Forelimb muscle (tissue), 1 donor: Measurements from ENCODE around the gene LBX1. TPM values are rescaled to one million over a fixed set of nuclear protein-coding genes. Genes with fewer than 3 reads are reported as not detected.

Experiments used
- DNase-seq: peaks from one replicate; pipeline ENCODE4 v3.0.0-alpha.2; 2013; ENCODE audit warnings: low read depth
- polyA plus RNA-seq: library from polyadenylated mRNA; unstranded; fragments of 120-200 nt; gene quantifications from one replicate; pipeline ENCODE4 v1.2.1, GENCODE V29; 2013; ENCODE audit not compliant: insufficient read length

Gene LBX1, protein sequence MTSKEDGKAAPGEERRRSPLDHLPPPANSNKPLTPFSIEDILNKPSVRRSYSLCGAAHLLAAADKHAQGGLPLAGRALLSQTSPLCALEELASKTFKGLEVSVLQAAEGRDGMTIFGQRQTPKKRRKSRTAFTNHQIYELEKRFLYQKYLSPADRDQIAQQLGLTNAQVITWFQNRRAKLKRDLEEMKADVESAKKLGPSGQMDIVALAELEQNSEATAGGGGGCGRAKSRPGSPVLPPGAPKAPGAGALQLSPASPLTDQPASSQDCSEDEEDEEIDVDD
- 9.6 TPM for polyA plus RNA-seq

DNA sequence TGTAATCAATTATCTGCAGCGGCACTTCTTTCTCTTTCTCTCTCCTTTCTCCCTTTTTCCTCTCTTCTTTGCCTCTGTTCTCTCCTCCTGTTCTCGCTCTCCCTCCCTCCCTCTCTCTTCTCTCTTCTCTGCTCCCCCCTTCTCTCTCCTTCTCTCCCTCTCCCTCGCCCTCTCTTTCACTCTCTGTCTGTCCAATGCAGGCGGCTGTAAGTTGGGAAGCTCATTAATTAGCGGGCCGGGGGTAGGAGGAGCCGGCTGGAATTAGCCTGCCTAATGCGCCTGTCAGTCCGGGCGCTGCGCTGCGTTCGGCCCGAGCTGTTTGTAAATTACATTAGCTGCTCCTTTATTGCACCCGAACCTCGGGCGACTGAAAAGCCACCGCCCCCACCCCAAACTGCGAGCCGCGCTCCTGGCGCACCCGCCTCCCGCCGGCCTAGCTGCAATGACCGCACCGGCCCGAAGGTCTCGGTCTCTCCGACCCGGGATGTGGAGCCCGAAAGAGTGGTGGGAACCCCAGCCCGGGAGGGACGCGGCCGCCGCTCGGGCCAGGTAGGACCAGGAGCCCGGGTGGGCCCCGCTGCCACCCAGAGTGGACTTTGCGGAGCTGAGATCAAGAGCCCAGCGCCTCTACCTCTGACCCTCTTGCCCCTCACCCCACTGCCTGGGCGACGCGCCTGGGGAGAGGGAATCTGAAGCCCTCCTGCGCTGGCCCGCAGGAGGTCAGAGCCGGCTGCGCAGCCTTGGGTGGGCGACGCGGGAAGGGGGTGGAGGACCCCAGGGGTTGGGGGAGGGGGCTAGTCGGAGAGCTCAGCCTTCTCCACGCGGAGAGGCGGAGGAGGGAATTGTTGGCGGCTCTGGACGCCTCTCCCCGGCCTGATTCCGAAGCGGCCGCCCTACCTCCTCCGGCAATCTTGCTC is at the start of gene LBX1:
Gene LBX1, minus strand, starts transcription at position 198 of the 917 bp plus-strand sequence. CDS start 648 bp downstream, outside the sequence.
- no peak for DNase-seq

DNA sequence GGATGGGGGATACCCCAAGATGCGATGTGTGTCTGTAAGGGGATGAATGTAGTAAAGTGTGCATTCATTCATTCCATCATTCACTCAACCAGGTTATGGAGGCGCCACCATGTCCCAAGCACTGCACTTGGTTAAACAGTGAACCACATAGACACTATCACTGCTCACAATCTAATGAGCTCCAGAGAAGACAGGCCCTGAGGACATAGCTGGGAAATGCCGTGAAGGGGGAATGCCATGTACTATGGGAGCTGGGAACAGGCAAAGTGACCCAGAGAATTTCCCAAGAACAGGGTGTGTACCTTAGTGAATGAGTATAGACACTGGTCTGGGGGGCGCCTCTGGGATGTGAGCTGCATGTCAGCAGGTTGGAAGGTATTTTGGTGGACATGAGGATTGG is 44.5 kb upstream of the LBX1 start:
- DNase-seq = no peak

DNA sequence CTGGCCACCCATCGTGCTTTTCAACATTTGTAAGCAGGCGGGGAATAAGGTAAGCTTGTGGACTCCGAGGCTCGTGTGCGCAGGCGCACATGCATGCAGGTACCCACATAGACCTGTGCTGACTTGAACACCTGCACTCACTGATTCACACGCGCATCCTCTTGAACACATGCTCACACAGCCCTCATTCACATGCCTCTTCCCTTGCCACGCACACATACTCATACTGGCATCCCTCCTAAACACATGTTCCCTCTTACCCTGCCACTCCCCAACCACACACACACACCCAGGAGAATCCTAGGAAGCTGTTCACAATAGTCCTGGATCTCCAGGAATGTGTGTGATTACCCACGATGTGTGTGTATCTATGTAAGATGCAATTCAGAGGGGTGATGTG is 44.1 kb upstream of the LBX1 start:
- no peak for DNase-seq

DNA sequence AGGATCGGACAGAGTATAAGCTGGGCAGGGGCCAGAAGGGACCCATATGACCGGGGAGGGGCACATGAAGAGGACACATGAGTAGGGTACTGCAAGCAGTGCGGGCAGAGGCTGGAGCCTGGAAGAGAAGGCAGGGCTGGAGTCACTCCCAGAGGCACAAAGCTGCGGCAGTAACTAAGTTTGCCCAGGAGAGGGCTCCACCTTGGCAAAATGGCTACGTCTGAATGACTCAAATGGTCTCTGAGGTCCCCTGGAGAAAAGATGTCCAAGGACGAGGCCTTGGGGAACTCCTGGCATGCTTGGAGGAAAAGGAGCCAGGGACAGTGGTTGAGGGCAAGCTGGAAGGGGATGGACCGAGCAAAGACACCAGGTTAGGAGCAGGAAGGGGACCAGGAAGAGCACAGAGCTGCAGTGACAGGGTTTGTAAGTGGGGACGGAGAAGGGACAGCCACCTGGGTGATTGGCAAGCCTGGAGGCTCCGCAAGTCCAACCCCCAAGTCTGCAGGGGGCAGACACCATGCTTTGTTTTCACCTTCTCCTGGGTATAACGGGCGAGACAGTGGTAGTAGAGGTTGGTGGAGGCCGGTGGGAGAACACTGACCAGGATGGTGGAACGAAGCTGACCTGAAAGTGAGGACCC is 43.1 kb upstream of the LBX1 start:
- no peak for DNase-seq

DNA sequence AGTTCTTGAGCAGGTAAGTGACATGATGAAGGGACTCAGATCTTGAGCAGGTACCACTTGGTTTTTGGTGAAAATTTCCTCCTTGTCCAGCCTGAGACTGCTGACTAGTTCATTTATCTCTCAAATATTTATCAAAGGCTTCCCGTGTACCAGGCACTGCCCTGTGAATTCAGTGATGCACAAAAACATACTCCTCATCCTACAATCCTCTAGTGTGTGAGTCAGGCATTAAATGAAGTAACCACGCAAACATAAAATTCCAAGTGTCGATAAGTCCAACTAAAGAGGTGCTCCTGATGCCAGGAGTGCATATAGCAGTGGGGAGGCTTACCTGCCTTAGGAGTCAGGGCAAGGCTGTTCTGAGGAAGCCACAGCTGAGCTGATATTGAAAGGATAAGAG is 41.5 kb upstream of the LBX1 start:
- DNase-seq = no peak

DNA sequence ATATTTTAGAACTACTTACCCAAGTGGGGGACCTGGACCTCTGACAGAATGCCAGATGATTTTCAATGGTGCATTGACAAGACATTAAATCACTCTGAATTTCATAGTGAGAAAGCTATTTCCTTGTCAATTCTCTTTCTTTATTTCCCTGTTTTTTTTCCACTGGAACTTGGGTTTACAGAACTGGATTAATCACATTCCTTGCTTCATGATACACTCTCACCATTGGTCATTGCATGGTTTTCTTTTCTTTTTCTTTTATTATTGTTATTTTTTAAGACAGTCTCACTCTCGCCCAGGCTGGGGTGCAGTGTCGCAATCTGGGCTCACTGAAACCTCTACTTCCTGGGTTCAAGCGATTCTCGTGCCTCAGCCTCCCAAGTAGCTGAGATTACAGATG is 38.5 kb upstream of the LBX1 start:
- DNase-seq = no peak

DNA sequence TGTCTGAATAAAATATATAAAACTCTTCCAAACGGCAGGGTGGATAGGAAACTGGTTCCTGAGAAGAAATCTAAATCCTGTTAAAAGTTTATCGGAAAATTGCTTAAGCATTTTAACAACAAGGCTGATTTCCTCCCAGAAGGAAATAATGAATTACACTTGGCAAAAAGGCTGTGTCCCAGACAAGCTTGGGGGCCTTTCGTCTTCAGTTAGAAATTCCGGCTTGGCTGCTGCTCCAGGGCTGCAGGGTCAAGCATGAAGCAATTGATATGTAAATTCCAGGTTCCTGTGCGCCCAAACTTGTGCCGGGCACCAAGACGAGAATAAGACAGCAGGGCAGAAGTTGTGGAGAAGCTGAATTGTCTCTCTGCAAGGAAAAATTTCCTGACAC is 38.0 kb upstream of the LBX1 start:
- no peak for DNase-seq

DNA sequence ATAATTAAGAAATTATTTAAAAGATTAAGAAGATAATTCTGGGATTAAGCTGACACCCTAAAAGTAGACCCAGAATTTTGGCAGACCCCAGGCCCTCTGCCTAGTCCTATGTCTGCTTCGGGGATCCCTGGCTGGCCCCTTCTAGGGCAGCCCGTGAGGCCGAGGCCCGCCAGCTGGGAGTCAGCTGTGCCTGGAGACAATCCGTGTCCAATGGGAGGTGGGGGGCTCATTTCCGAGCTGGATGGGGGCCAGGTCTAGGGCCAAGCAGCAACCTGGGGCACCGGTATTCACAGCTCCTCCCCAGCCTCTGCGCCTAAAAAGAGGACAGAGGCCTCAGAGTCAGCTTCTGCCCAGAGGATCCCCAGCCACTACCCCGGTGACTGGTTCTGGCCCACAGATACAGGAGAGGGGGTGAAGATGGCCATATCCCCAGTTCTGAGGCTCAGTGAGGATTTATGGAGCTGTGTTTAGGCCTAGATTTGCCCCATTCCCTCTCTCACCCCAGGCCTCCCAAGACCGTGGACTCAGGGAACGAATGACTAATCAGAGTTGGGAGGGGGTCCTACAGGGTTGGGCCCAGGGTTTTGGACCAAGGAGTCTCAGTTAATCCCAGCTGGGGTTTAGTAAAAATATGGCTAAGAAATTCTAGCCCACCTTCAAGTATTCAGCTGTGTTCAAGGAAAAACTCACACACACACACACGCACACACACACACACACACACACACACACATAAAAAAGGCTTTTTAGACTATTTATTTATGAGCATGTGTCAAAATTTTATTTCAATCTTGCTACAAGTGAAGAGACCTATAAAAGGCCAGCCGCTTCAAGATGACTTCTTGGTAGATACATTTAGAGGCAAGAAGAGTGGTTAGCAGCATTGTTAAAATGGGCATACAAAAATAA is 37.4 kb upstream of the LBX1 start:
- no peak for DNase-seq

DNA sequence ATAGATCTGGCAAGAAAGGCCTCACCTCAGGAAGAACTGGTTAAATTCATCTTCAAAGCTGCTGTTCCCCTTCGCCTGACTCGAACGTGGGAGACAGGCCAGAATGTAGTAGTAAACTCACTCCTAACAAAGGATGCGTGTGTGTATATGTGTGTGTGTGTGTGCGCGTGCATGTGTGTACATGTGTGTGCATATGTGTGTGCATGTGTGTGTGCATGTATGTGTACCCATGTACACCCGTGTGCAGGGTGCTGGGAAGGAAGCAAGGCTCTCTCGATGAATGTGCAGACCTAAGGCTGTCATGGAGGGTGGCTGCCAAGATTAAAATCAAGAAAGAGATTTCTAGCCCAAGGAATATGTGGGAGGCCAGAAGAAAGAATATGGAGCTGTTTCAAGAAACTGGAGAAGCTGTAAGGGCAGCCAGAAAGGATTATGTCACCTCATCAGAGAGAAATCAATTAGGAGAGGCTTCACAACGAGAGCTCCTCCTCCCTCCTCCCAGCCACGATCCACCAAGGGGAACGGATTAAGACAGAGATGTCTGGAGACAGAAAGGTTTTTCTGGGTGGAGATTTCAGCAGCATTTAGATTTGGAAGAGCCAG is 34.0 kb upstream of the LBX1 start:
- DNase-seq = no peak

DNA sequence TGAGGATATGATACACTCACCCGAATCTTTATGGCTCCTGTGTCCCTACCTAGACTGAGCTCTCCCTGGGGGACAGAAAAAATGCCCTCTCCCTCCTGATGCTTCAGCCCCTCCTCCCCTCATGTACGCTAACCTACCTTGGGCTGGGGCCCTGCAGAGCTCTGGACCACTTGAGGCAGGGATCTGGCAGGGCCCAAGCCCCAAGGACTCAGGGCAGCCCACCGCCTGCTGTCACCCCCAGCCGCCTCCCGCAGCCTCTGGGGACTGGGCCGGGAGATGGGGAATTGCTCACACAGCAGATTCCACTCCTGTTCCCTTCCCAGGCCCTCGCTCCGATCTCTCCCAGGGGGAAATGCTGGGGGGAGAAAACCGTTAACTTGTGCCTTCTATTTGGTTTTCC is 32.9 kb upstream of the LBX1 start:
- no peak for DNase-seq

DNA sequence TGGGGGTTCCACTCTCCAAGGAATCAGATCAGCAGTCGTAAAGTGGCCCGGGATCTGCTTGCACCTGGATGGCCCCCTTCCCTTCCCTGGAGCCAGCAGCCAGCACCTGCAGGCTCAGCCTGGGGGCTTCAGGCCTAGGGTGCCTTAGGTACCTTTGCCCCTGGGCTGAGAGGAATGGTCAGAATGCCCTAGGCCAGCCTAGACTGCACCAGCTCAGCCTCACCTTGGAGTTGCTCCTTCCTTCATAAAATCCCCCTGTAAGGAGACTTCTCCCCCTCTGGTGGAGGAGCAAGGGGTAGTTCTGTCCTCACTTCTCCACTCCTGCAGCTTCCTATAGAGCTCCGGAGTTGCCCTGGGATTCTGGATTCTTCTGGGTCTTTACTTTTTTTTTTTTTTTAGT is 32.4 kb upstream of the LBX1 start:
- DNase-seq = no peak

DNA sequence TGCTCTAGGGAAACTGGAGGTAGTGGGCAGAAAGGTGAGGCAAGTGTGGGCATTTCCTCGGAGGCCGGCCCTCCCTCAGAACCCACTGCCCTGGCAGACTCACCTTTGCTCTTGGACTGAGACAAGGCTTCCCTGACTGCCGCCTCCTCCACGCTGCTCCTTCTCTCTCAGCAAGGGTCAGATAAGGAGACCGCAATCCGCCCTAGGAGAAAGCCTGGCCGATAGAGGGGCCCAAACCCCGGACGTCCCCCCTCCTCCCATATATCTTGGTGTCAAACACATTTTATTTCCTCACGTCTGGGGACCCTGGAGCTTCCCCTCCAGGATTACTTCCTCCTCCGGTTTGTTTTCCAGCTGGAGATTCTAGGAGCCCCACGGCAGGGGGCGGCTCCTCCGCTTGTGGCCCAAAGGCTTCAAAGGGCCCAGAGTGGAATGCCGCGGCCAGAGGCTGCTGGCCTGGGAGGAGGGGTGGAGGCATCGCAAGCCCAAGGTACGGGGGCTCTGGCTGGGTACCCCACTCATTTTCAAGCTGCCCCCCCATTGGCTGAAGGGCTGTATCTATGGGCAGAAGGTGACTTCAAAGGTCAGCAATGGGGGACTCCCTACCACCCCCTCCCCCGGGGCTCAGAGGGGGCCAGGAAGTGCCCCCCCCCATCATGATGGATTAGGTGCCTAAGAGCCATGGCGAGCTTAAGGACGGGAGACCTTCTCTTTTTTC is 31.7 kb upstream of the LBX1 start:
- no peak for DNase-seq

DNA sequence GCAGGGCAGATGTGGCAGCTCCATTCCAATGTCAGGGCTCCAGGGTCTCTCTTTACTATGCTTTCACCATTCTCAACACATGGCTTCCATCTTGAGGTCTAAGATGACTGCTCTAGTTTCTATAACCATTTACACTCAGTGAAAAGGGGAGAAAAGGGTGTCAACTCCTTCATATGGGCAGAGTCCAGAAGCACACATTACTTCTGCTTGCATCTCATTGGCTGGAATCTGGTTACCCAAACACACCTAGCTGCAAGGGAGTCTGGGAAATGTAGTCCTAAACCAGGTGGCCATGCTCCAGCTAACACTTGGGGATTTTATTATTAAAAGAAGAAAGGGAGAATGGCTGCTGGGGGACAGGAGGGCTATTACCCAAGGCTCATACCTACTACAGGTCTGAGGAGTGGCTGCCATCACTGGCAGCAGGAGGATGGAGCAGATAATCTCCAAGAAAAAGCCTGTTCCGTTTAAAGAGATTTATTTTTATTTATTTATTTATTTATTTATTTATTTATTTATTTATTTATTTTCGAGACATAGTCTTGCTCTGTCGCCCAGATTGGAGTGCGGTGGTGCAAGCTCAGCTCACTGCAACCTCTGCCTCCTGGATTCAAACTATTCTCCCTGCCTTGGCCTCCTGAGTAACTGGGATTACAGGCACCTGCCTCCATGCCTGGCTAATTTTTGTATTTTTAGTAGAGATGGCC is 29.1 kb upstream of the LBX1 start:
- no peak for DNase-seq

DNA sequence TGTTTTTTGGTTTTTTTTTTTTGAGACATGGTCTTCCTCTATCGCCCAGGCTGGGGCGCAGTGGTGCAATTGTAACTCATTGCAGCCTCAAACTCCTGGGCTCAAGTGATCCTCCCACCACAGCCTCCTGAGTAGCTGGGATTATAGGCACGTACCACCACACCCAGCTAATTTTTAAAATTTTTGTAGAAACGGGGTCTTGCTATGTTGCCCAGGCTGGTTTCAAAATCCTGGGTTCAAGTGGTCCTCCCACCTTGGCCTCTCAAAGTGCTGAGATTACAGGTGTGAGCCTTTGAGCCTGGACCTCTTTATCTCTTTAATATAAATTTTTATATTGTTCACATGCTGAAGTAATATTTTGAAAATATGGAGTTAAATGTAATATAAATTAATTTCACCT is 28.2 kb upstream of the LBX1 start:
- DNase-seq = no peak

DNA sequence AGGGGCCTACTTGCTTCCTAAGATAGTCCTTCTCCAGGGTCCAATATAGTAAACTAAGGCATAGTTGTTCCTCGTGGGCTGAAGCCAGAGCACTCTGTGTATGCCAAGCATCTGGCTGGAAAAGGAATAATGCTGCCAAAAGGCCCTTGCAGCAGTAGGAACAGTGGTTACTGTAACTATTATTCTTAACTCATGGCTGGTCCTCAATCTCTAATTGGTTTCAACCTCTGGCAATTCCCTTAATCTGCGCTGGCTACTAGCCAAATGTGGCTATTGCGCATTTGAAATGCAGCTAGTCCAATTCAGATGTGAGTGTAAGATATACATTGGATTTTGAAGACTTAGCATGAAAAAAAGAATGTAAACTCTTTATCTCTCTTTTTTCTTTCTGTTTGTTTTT is 27.8 kb upstream of the LBX1 start:
- DNase-seq = no peak

DNA sequence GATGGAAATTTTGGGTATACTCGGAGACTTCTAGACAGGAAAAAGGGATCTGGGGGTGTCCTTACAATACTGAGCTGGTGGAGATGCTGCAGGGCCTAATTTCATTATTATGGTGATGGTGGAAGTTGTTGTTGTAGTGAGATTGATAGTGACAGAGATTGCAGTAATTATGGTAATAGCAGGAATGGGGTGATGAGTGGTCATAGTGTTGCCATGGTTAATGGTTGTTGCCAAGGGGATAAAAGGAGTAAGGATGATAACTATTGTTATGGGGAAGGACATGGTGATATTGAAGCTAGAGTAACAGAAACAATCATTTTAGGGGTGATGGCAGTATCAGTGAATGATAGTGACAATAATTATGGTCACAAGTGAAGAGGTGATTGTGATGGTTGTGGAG is 27.1 kb upstream of the LBX1 start:
- DNase-seq = no peak

DNA sequence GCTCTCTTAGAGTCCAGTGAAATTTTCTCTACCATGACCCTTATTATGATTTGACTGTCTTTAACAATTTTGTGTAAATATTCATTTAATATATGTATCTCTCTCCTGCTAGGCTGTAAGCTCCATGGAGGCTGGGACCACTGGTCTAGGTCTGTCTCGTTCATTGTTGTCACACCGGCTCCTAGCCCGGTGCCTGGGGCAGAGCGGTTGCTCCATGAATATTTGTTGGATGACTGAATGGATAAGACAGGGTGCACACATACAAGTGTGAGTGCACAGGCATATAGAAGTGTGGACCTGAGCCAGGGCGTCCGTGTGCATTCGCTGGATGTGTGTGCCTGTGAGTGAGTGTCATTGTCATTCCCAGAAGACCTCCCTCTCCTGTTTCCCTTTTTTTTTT is 20.9 kb upstream of the LBX1 start:
- no peak for DNase-seq

DNA sequence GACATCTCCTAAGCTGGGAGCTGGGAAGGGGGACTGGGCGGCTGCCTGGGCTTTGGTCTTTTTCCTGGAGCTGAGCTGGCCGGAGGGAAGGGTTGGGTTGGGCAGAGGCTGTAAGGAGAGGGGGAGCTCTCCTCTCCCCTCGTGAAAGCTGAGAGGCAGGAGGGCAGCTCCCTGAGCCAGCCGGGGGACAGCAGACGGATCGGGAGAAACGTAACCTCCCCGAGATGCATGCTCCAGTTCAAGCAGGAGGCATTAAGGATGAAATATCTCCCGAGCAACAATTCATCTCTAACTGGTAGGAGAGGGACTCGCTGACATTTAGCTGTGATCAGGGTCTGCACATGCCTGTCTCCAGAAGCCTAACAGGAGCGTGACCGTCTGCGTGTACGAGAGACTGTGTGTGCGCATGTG is 19.9 kb upstream of the LBX1 start:
- no peak for DNase-seq

DNA sequence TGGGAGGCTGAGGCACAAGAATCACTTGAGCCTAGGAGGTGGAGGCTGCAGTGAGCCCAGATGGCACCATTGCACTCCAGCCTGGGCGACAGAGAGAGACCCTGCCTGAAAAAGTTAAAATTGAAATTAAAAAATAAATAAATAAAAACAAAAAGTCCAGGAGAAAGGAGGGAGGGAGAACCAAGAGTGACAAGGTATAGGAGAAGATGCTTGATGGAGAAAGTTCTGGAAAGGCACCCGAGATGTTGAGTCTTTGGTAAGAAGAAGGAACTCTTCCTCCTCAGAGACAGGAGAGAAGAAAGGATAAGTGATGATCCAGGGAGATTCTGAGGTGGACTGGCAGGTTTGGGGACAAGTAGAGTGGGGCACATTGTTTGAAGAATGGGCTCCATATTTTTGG is 17.4 kb upstream of the LBX1 start:
- no peak for DNase-seq
